HEK293T (cell line): ENCODE data around the gene BCOR.

Experiments used
- ARNT ChIP-seq: fragments of 450-650 bp; IDR thresholded peaks from 2 replicates; pipeline ENCODE4 v1.6.1; 2017; ENCODE audit warnings: mild to moderate bottlenecking
- CTBP1 ChIP-seq: fragments of 450-650 bp; IDR thresholded peaks from 2 replicates; pipeline ENCODE4 v1.6.1; 2016; ENCODE audit warnings: borderline replicate concordance
- ELF4 ChIP-seq: fragments of 450-650 bp; IDR thresholded peaks from 2 replicates; pipeline ENCODE4 v1.6.1; 2017; ENCODE audit warnings: antibody characterized with exemption
- FOXM1 ChIP-seq: fragments of 450-650 bp; IDR thresholded peaks from 2 replicates; pipeline ENCODE4 v1.6.1; 2017; ENCODE audit warnings: mild to moderate bottlenecking, borderline replicate concordance
- LEF1 ChIP-seq: fragments of 450-650 bp; IDR thresholded peaks from 2 replicates; pipeline ENCODE4 v1.6.1; 2017; ENCODE audit warnings: mild to moderate bottlenecking, borderline replicate concordance
- SP1 ChIP-seq: fragments of 450-650 bp; IDR thresholded peaks from 2 replicates; pipeline ENCODE4 v1.6.1; 2017
- TARDBP ChIP-seq: fragments of 450-650 bp; IDR thresholded peaks from 2 replicates; pipeline ENCODE4 v1.6.1; 2016
- ZNF384 ChIP-seq: fragments of 450-650 bp; IDR thresholded peaks from 2 replicates; pipeline ENCODE4 v1.6.1; 2016
- TF ChIP-seq, protein P1 (sequence below): fragments of 450-650 bp; IDR thresholded peaks from 2 replicates; pipeline ENCODE4 v1.6.1; 2016

DNA sequence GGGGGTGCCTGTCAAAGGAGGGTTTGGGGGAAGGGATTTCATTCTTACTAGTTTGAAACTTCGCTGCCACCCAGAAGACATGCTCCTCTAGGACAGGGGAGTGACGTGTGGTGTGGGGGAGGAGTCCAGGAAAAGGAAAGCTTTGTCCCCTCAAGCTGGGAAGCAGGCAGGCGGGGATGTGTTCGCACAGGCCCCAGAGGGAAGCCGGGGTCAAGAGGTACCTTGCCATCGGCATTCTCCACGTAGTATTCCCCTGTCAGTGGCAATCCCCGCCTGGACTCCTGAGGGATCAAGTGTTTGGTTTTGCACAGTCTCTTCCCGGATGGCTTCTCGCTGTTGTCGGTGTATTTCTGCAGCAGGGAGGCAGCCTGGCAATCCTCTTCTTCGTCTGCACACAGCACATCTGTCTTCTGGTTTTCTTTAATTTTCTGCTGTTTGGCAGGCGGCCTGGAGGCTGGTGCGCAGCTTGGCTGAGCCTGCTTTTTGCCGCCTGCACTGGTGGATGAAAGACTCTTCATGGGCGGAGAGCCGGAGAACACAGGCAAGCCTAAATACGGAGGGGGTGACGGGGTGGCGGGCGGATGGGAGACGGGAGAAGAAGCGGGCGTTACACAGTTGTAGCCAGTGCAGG is 35.1 kb downstream of the BCOR start:
- TF ChIP-seq SP1 (no peak), LEF1 (no peak), ELF4 (no peak), CTBP1 (no peak), ARNT (no peak), FOXM1 (no peak), TARDBP (no peak), ZNF384 (no peak)
- TF ChIP-seq, protein P1, sequence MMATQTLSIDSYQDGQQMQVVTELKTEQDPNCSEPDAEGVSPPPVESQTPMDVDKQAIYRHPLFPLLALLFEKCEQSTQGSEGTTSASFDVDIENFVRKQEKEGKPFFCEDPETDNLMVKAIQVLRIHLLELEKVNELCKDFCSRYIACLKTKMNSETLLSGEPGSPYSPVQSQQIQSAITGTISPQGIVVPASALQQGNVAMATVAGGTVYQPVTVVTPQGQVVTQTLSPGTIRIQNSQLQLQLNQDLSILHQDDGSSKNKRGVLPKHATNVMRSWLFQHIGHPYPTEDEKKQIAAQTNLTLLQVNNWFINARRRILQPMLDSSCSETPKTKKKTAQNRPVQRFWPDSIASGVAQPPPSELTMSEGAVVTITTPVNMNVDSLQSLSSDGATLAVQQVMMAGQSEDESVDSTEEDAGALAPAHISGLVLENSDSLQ: no peak
